ENCODE data around the gene BABAM2. TPM values are rescaled to one million over a fixed set of nuclear protein-coding genes. Genes with fewer than 3 reads are reported as not detected.
"Not testable (repeated sequence)": the region's sequence is repeated elsewhere in the genome, so short reads cannot be mapped to it uniquely, and the experiment has no call there.

Gene BABAM2
- total RNA-seq, 1 donor from 2014 or later = 34.6 TPM

DNA sequence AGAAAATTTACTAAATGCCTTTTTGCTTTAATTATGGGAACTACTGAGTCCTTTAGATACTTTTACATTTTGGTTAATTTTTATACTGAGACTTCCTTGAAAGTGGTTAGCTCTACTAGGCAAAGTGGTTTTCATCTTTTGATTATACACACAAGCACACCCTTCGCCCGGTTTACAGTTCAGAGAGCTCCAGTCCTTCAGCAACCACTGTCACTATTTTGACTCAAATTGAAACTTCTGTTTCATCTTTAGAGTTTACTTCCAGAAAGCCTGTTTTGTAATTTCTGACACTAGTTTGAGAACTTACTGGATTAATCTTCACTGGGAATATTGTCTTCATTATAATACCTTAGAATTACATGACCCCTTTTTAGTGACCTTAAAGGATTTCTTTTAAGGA is 361.8 kb downstream of the BABAM2 start:
- Histone ChIP-seq H4K20me1 (ENCODE audit: low read depth) (no peaks in the 10 kb centered on the region), H3K27ac (no peak overlapping the region), H3K4me1 (no peaks in the 10 kb centered on the region), H2AFZ (replicated peaks) (no peak overlapping the region), H3K27me3 (no peaks in the 10 kb centered on the region), H3F3A (ENCODE audit: low read depth) (no peaks in the 10 kb centered on the region), H3K9ac (no peak overlapping the region), H3K9me3 (ENCODE audit: low read depth) (no peaks in the 10 kb centered on the region), H3K36me3 (no peaks in the 10 kb centered on the region), H3K79me2 (ENCODE audit: low read depth) (no peaks in the 10 kb centered on the region), H3K4me3 (no peak overlapping the region), H3K4me2 (no peak overlapping the region)
- DNase-seq (ENCODE audit: low spot score) = no peak
- no peak overlapping the region for H3K27ac Mint-ChIP-seq
- no peaks in the 10 kb centered on the region for H3K9me3 Mint-ChIP-seq
- H3K4me1 Mint-ChIP-seq = no peaks in the 10 kb centered on the region
- no peak overlapping the region for H3K4me3 Mint-ChIP-seq
- H3K36me3 Mint-ChIP-seq = no peaks in the 10 kb centered on the region
- no peak for TF ChIP-seq EZH2 (IDR thresholded peaks at IDR 0.05)
- no peak for TF ChIP-seq EZH2phosphoT487 (IDR thresholded peaks at IDR 0.05)
- no peak for TF ChIP-seq CTCF (IDR thresholded peaks at IDR 0.05)
- H3K27me3 Mint-ChIP-seq (ENCODE audit: insufficient read depth, low read depth) = no peaks in the 10 kb centered on the region

DNA sequence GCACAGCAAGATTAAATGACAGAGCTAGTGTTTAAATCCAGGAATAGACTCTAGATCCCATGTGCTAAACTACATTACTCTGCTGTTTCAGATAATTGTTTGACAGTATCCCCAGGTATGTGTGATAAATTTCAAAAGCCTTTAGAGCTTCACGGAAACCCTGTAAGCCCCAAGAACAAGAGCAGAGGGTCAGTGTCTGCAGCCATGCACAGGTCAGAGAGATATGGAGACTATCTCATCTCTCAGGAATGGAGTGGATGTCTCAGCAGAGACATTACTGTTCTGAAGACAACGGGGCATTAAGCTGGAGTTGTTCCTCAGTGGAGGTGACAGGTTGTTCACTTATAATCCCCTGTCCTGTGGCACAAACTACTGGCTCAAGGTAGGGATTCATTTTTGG is 363.0 kb downstream of the BABAM2 start:
- Mint-ChIP-seq H3K4me3 (no peak overlapping the region), H3K9me3 (no peaks in the 10 kb centered on the region), H3K36me3 (no peaks in the 10 kb centered on the region), H3K4me1 (no peaks in the 10 kb centered on the region), H3K27me3 (ENCODE audit: insufficient read depth, low read depth) (no peaks in the 10 kb centered on the region), H3K27ac (no peak overlapping the region)
- no peaks in the 10 kb centered on the region for H3K4me1 ChIP-seq
- H3K27me3 ChIP-seq = no peaks in the 10 kb centered on the region
- no peak for TF ChIP-seq EZH2 (IDR thresholded peaks at IDR 0.05)
- TF ChIP-seq CTCF (IDR thresholded peaks at IDR 0.05) = no peak
- no peak for TF ChIP-seq EZH2phosphoT487 (IDR thresholded peaks at IDR 0.05)
- H2AFZ ChIP-seq (replicated peaks) = no peak overlapping the region
- H3F3A ChIP-seq (ENCODE audit: low read depth) = no peaks in the 10 kb centered on the region
- H4K20me1 ChIP-seq (ENCODE audit: low read depth) = no peaks in the 10 kb centered on the region
- no peak overlapping the region for H3K9ac ChIP-seq
- no peaks in the 10 kb centered on the region for H3K79me2 ChIP-seq (ENCODE audit: low read depth)
- H3K36me3 ChIP-seq = no peaks in the 10 kb centered on the region
- DNase-seq (ENCODE audit: low spot score) = no peak
- H3K9me3 ChIP-seq (ENCODE audit: low read depth) = no peaks in the 10 kb centered on the region
- H3K4me2 ChIP-seq = no peak overlapping the region
- H3K27ac ChIP-seq = no peak overlapping the region
- no peak overlapping the region for H3K4me3 ChIP-seq

GRCh38 chr2:28255231-28255630 is 364.7 kb downstream of the BABAM2 start:
- not testable (repeated sequence) for H3K4me1 ChIP-seq; H2AFZ ChIP-seq (replicated peaks); H3K9me3 ChIP-seq (ENCODE audit: low read depth); H3K27me3 Mint-ChIP-seq (ENCODE audit: insufficient read depth, low read depth); H3F3A ChIP-seq (ENCODE audit: low read depth); DNase-seq (ENCODE audit: low spot score); H3K4me2 ChIP-seq; H3K4me3 ChIP-seq; H3K36me3 Mint-ChIP-seq; H3K4me1 Mint-ChIP-seq; H4K20me1 ChIP-seq (ENCODE audit: low read depth); H3K27ac Mint-ChIP-seq; H3K79me2 ChIP-seq (ENCODE audit: low read depth); H3K9me3 Mint-ChIP-seq; H3K36me3 ChIP-seq; H3K9ac ChIP-seq; H3K27ac ChIP-seq; H3K4me3 Mint-ChIP-seq; H3K27me3 ChIP-seq

DNA sequence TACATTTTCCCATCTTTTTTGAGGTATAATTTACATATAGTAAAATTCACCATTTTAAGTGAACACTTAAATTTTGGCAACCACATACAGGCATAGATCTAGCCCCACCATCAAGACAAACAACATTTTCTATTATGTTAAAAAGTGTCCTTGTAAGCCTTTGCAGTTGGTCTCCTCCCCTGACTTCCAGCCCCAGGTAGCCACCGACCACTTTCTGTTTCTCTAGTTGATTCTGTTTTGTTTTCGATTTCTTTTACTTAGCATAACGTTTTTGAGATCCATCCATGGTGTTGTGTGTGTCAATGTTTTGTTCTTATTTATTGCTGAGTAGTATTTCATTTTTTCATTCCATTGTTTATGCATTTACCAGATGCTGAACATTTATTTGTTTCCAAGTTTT is 366.7 kb downstream of the BABAM2 start:
- no peak overlapping the region for H3K27ac Mint-ChIP-seq
- no peaks in the 10 kb centered on the region for H3K27me3 ChIP-seq
- H3K27me3 Mint-ChIP-seq (ENCODE audit: insufficient read depth, low read depth) = no peaks in the 10 kb centered on the region
- no peak overlapping the region for H3K4me2 ChIP-seq
- no peaks in the 10 kb centered on the region for H3K36me3 ChIP-seq
- no peaks in the 10 kb centered on the region for H4K20me1 ChIP-seq (ENCODE audit: low read depth)
- no peak overlapping the region for H3K4me3 Mint-ChIP-seq
- no peak overlapping the region for H2AFZ ChIP-seq (replicated peaks)
- H3K9me3 Mint-ChIP-seq = peaks cover 3% of the 10 kb centered on the region
- peaks cover 9% of the 10 kb centered on the region for H3K36me3 Mint-ChIP-seq
- no peak overlapping the region for H3K9ac ChIP-seq
- H3F3A ChIP-seq (ENCODE audit: low read depth) = no peaks in the 10 kb centered on the region
- H3K9me3 ChIP-seq (ENCODE audit: low read depth) = no peaks in the 10 kb centered on the region
- DNase-seq (ENCODE audit: low spot score) = no peak
- no peak overlapping the region for H3K4me3 ChIP-seq
- TF ChIP-seq EZH2 (IDR thresholded peaks at IDR 0.05) (no peak), CTCF (IDR thresholded peaks at IDR 0.05) (no peak), EZH2phosphoT487 (IDR thresholded peaks at IDR 0.05) (no peak)
- H3K27ac ChIP-seq = no peak overlapping the region
- no peaks in the 10 kb centered on the region for H3K4me1 Mint-ChIP-seq
- peaks cover under 1% of the 10 kb centered on the region for H3K4me1 ChIP-seq
- no peaks in the 10 kb centered on the region for H3K79me2 ChIP-seq (ENCODE audit: low read depth)

- DNase-seq (ENCODE audit: low spot score); H3K9me3 ChIP-seq (ENCODE audit: low read depth); H3K4me3 Mint-ChIP-seq; H3K4me2 ChIP-seq; H3K36me3 ChIP-seq; H2AFZ ChIP-seq (replicated peaks); H3K27ac ChIP-seq; H3K27me3 ChIP-seq; H3K79me2 ChIP-seq (ENCODE audit: low read depth); H3K9ac ChIP-seq; H3K4me3 ChIP-seq; H4K20me1 ChIP-seq (ENCODE audit: low read depth); H3K27me3 Mint-ChIP-seq (ENCODE audit: insufficient read depth, low read depth); H3K9me3 Mint-ChIP-seq; H3K36me3 Mint-ChIP-seq; H3K27ac Mint-ChIP-seq: not testable (repeated sequence)
- peaks cover 12% of the 10 kb centered on the region for H3K4me1 Mint-ChIP-seq
- peaks cover 21% of the 10 kb centered on the region for H3K4me1 ChIP-seq
- H3F3A ChIP-seq (ENCODE audit: low read depth) = peaks cover 12% of the 10 kb centered on the region
Observed at GRCh38 chr2:28259226-28259625, 368.7 kb downstream of the BABAM2 start.

All from neural progenitor cell (in vitro differentiated cells).